Activated naive CD8-positive, alpha-beta T cell treated with anti-CD3 and anti-CD28 coated beads, Interleukin-2, amount 50 U/mL, for 16 hours (primary cell): ENCODE measurements around the gene SGSM1.

Experiments used
- DNase-seq: peaks from one replicate; pipeline ENCODE4 v3.0.0-alpha.2; 2020; ENCODE audit warnings: low read depth, low spot score

Gene SGSM1

GRCh38 chr22:24950272-24950902, 144.4 kb downstream of the SGSM1 start:
- DNase-seq = no peak

DNA sequence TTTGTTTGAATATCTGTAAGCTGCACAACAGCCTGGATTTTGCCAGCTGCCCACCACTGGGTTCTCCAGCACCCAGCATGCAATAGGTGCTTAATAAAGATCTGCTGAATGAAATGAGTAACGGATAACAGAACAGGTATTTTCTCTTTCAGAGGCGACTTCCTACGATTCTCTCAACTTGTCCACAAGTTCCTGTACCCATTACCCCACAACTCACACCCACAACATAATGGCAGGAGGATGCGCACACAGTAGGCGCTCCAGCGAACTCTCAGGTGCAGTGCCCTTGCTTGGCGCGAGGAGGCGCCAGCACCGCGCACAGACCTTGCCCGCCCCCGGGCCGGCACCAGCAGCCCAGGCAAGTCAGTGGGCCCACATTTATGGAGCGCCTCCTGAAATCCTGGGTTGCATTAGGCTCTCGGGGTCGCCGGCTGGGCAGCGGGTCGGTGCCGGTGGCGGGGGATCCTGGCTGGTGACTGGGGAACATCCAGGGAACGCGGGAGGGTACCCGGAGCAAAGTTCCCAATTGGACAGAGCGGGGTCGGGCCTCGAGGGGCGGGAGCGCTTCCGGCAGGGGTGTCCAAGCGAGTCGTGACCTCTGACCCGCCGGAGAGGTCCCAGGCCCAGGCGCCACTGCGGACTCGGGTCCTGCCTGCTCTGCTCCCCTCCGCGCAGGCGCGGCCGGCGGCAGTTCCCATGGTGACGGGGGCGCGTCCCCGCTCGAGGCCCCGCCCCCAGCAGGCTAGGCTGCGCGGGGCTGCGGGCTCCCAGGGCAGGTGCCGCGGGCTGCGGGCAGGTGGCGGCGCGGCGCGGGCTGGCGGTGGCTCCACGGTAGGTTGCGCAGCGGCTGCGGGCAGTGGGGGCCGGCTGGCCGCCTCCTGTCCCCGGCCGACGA, 146.2 kb downstream of the SGSM1 start, which contains the start of gene KIAA1671:
TSS of gene KIAA1671 (plus strand) at position 775 of the 895 bp plus-strand sequence. CDS start 75,284 bp downstream, outside the sequence.
- DNase-seq = peak; percentile 65

- no peak for DNase-seq
Measured at GRCh38 chr22:24952837-24953383, 146.9 kb downstream of the SGSM1 start.

GRCh38 chr22:24953384-24954113, 147.5 kb downstream of the SGSM1 start:
- no peak for DNase-seq

DNA sequence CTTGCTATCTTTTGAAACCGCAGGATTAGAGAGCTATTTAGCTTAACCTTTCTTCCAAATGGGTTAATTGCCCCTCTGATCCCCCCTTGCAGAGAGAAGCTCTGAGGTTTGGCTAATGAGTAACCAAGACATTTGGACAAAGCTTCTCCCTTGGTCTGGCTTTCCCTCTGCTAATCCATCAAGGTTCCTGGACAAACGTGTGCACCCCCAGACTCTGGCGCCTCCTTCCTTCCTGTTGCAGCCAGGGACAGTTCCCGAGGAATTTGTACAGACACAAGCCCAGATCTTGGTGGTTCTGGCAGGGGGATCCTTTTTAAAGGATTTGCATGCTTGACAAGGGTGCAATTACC, 148.1 kb downstream of the SGSM1 start:
- no peak for DNase-seq

DNA sequence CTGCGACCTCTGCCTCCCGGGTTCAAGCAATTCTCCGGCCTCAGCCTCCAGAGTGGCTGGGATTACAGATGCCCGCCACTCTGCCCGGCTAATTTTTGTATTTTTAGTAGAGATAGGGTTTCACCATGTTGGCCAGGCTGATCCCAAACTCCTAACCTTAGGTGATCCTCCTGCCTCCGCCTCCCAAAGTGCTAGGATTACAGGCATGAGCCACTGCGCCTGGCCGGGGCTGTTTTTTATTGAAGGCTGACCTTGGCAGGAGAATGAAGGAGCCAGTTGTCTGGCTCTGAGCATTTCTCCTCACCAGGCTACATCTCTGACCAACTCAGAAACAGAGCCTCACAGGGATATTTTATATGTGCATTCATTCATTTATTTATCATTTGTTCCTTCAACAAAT, 148.8 kb downstream of the SGSM1 start:
- DNase-seq = no peak

GRCh38 chr22:24957043-24957442, 151.0 kb downstream of the SGSM1 start:
- DNase-seq = no peak

DNA sequence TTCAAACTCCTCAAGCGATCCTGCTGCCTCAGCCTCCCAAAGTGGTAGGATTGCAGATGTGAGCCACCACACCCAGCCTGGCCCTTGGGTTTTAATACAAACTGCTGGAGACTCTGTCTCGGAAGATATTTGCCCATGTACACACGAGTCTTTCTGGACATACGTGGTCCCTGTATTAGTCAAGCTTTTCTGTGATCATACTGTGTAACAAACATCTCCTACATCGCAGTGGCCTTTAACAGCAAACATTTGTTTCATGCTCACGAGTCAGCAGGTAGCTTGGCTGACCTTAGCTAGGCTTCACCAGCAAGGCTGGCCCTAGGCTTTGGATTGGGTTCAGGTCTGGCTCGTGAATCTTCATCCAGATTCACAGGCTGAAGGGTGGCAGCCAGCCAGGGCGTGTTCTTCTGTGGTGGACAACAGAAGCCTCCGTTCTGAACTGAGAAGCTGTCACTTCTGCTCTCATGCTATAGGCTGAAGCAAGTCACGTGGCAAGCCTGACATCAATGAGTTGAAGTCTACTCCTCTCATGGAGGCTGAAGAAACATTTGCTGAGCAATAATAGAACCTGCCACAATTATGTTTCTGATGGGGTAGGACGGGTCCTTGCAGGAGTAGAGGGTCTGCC, 155.3 kb downstream of the SGSM1 start:
- no peak for DNase-seq

DNA sequence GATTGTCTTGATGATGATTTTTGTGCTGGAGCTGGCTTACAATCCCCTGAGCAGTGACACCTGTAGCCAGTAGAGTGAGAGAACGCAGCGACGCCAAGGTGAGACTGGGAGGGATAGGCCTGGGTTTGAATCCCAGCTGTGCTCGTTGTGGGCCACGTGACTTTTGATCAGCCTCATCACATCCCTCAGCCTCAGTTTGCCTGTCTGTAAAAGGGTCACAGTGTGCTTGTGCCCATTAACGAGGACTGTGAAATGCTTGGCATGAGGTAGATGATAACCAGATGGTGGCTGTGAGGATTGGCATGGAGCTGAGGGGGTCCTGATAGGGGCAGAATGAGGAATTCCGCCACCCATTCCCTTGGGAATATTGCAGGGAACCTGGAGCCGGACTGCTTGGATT, 156.1 kb downstream of the SGSM1 start:
- no peak for DNase-seq

- no peak for DNase-seq
Measured at GRCh38 chr22:24962835-24963234, 156.8 kb downstream of the SGSM1 start.

DNA sequence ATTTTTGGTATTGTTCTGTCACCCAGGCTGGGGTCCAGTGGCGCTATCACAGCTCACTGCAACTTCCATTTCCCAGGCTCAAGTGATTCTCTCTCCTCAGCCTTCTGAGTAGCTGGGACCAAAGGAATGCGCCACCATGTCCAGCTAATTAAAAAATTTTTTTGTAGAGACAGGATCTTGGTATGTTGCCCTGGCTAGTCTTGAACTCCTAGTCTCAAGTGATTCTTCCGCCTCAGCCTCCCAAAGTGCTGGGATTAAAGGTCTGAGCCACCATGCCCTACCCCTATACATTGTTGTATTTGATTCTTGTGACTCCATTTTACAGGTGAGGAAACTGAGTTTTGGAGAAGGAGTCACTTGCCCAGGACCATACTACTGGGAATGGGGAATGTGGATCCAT, 158.4 kb downstream of the SGSM1 start:
- DNase-seq = no peak

DNA sequence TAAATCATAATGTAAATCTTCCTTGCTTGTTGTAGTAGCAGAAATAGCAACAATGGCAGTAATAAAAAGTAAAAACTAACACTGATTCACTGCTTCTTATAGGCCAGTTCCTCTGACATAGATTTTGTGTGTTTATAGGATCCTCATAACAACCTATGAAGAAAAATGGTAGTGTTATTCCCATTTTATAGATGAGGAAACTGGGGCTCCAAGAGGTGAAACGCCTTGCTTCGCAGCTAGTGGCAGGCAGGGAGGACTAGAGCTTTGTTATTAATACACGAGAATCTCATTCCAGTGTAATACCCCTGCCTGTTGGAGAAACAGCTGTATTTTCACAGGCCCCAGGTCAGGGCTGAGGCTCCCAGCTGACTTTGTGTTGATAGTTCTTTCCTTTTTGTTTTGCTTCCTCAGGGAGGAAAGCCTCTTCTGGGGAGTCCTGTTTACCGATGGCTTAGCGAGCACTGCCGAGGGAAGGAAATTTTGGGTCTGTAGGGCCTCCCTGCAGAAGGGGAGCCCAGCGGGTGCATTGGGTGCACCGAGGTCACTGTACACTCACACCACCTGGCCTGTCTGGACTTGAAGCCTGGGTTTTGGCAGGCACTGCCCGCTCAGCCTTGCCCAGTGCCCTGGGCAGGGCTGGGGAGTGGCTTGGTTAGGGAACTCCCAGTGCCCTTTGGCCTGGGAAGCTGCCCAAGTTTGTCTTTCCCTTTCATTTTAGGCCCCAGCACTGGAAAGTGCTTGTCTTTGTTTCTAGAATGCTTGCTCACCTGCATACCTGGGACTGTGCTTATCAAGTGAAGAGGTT, 160.0 kb downstream of the SGSM1 start:
- DNase-seq = no peak

DNA sequence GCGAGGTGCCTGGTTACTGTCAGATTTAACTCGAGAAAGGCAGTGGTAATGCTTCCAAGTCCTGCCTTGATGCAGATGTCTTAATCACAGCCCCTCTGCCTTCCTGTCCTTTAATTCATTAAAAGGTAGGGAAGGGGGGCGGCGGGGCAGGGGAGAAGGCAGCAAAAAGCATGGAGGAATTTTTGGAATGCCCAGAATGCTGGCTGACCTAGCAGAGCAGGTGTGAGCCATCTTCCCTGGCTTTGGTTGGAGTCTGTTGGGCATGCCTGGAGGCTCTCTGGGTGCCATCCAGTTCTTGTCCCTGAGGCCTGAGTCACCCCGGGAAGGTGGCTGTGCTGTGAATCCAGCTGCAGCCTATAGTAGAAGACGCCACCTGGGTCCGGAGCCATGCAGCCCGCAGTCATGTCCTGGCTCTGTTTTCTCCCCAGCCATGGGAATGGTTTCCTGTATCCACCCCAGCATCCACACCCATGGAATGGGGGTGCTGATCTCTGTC, 162.1 kb downstream of the SGSM1 start:
- DNase-seq = no peak

- DNase-seq = no peak
Measured at GRCh38 chr22:24969560-24970301, 163.7 kb downstream of the SGSM1 start.

DNA sequence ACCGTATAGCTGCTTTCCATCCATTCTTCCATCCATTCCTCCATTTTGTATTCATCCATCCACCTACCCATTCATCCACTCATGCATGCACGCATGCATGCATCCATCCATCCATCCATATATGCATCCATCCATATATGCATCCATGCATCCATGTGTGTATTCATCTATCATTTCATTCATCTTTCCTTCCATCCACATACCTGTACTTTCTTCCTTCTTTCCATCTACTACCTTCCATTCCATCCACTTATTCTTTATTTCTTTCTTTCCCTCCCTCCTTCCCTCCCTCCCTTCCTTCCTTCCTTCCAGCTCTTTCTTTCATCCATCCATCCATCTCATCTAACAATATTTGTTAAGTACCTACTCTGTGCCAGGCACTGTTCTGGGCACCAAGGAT, 166.4 kb downstream of the SGSM1 start:
- no peak for DNase-seq

DNA sequence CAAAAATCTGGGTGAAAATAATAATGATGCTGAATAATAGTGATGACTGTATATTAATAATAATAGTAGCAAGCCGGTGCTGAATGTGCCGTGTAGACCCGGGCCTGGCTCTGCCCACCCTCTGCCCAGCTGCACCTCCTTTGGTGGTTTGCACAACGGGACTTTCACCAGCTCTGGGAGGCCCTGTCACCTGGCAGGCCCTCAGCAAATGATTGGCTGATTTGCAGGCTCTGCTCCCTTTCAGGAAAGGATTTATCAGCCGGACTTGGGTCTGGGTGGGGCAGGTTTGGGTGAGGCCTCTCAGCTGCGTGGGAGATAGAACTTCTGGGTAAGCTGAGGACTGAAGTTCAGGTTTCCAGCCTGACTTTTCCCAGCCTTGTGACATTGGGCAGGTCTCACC, 167.9 kb downstream of the SGSM1 start:
- DNase-seq = no peak

DNA sequence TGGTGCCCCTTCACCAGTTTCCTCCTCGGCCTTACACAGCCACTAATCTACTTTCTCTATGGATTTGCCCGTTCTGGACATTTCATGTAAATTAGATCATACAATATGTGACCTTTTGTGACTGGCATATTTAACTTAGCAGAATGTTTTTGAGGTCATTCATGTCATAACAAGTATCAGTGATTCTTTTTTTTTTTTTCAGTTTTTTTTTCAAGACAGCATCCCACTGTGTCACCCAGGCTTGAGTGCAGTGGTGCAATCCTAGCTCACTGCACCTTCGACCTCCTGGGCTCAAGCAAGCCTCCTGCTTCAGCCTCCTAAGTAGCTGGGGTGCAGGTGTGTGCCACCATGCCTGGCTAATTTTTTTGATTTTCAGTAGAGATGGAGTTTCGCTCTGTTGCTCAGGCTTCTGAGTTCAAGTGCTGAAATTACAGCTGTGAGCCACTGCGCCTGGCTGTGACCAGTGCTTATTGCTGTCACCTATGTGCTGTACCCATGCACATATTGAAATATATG, 169.2 kb downstream of the SGSM1 start:
- no peak for DNase-seq

GRCh38 chr22:24975813-24976341, 169.9 kb downstream of the SGSM1 start:
- no peak for DNase-seq

DNA sequence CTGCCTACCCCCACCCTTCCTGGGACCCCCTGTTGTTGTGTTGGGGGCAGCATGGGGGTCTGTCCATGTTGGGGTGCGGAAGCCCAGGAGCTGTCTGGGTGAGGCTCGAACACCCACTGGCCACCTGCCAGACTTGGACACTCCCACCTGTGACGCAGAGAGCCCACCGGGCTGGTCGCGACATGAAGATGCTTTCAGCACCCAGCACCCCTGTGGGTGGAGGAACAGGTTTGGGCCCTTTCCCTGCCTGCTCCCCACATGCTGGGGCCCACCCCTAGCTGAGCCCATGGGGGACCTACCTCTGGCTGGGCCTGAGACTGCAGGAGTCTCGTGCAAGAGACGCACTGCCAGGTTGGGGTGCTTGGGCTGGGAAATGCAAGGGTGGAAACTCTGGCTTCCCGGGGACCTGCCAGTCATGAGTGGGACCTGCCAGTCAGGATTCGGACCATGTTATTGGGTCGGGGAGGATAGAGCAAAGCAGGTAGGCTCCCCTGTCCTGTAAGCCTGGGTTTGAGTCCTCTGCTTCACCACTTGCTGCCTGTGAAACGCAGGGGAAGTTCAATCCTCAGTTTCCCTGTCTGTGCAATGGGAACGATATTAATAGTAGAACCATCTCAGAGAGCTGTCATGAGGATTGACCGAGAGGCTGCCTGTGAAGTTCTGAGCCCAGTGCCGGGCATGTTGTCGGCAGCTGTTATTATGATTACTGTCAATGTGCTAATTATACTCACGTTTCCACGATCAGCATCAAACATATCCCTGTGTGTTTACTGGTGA, 170.6 kb downstream of the SGSM1 start:
- DNase-seq = no peak
